ENCODE data around the gene EPB41L2. TPM values are rescaled to one million over a fixed set of nuclear protein-coding genes. Genes with fewer than 3 reads are reported as not detected.

EPB41L2 gene
- total RNA-seq, 1 donor from 2014 or later, result 130 TPM

- DNase-seq (ENCODE audit: low read depth in 2 of 2), result peak in 1 of 2 donors; percentile 32
Measured at GRCh38 chr6:130978660-130979396, 84.2 kb downstream of the EPB41L2 start.

GRCh38 chr6:130978180-130978579 lies 84.9 kb downstream of the EPB41L2 start:
- no peak for DNase-seq (ENCODE audit: low read depth in 2 of 2)

- peak in 1 of 2 donors; percentile 10 for DNase-seq (ENCODE audit: low read depth in 2 of 2)
Measured at GRCh38 chr6:130975325-130975724, 87.7 kb downstream of the EPB41L2 start.

GRCh38 chr6:130973521-130974277 lies 89.3 kb downstream of the EPB41L2 start:
- DNase-seq (ENCODE audit: low read depth in 2 of 2), result no peak

DNA sequence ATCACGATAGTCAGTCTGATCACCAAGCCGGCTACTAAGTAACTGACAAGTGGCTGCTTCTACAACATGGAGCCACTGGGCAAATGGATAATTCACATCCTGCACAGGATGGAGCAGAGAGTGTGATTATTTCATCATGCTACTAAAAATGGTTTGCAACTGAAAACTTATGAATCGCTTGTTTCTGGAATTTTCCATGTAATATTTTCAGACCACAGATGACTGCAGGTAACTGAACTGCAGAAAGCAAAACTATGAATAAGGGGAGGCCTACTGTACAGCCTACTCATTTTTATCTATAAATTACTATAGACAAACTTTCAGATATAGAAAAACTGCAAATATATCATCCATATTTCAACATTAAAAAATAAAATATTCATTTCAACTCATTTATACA lies 91.5 kb downstream of the EPB41L2 start:
- DNase-seq (ENCODE audit: low read depth in 2 of 2), result no peak

GRCh38 chr6:130970839-130971410 lies 92.1 kb downstream of the EPB41L2 start:
- no peak for DNase-seq (ENCODE audit: low read depth in 2 of 2)

GRCh38 chr6:130969791-130970491 lies 93.1 kb downstream of the EPB41L2 start:
- peak; percentile 43 to 72 for DNase-seq (ENCODE audit: low read depth in 2 of 2)

DNA sequence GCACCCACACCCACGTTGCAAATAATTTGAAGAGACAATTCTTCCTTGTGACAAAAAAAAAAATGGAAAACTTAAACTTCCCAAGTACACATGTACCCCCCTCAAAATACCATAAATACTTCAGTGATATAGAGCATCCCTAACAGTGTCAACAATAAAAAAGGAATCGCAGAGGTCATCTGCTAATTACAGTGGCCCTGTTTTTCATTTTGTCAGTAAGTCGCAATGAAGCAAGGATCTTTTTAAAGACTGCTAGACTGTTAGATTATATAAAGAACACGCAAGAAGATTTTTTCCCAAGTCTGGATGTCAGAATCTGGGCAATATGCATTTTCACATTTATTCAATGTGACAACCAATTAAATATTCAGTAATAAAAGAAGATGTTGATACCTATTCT lies 93.9 kb downstream of the EPB41L2 start:
- DNase-seq (ENCODE audit: low read depth in 2 of 2), result no peak

DNA sequence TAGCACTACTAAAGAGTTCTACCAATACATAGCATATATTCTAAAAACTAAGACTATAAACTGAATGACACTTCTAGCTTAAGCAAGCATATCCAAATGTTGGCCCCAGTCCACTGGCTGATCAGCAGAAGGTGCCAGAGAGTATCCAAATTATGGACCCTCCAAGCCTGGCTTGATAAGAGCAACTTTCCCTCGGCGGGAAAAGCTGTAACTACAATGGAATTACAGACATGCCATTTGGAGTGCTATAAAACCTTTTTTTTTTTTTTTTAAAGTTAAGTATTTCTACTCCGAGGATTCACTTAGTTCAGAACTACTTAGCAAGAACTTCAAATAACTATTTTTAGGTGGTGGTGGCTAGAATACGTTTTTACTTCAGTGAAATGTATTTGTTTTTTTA lies 94.6 kb downstream of the EPB41L2 start:
- peak in 1 of 2 donors; percentile 39 for DNase-seq (ENCODE audit: low read depth in 2 of 2)

GRCh38 chr6:130967502-130968445 lies 95.3 kb downstream of the EPB41L2 start:
- DNase-seq (ENCODE audit: low read depth in 2 of 2), result peak; percentile 70 to 94

- no peak for DNase-seq (ENCODE audit: low read depth in 2 of 2)
Measured at GRCh38 chr6:130966344-130966980, 96.6 kb downstream of the EPB41L2 start.

GRCh38 chr6:130965656-130966055 lies 97.4 kb downstream of the EPB41L2 start:
- no peak for DNase-seq (ENCODE audit: low read depth in 2 of 2)

DNA sequence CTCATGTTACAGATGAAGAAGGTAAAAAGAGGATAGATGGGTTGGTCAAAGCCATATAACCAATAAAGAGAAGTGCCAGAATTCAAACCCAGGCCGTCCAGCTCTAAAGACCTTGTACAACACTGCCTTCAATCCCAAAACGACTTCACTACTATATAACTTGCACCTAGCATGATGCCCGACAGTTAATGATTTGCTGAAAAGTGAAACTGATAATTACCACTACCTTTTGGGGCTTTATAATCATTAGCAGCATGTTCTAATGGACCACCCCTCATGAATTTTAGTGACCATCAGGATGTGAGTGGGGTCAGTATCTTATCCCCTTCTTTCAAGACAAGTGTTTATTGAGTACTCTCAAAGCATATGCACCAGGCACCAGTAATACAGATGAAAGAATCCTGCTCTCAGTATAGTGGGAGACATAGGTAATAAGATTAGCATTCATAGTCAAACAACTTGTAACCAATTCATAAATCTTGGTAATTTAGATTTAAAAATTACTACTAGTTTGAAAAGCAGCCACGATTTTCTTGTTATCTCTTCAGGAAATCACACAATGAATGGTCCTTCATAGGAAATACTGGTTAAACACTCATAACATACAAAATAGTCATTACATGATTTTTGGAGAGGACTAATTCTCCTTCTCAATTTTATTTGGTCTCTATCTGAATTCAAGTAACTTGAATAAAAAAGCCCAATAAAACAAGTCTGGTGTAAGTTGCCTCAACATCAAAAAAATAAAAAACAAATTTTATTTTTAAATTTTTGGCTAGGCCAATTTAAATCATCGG lies 98.0 kb downstream of the EPB41L2 start:
- no peak for DNase-seq (ENCODE audit: low read depth in 2 of 2)

- DNase-seq (ENCODE audit: low read depth in 2 of 2), result no peak
Measured at GRCh38 chr6:130964289-130964688, 98.8 kb downstream of the EPB41L2 start.

DNA sequence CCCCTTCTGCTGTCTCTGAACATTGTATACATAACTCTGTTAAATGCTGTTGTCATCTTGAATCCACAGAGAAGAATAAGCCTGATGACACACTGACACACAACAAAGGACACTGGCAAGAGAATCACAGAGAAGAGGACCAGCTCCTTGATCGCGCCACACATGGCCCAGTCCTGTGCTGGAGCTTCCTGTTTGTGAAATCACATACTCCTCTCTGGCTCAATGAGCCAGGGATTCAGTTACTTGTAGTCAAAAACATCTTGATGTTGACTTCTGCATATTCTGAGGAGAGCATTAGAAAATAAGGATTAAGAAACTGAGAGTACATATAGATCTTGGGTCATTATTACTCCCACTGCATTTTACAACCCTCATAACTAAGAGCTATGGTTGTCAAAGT lies 100.1 kb downstream of the EPB41L2 start:
- no peak for DNase-seq (ENCODE audit: low read depth in 2 of 2)

GRCh38 chr6:130961148-130961547 lies 101.9 kb downstream of the EPB41L2 start:
- DNase-seq (ENCODE audit: low read depth in 2 of 2), result no peak

- DNase-seq (ENCODE audit: low read depth in 2 of 2), result no peak
Measured at GRCh38 chr6:130959951-130960350, 103.1 kb downstream of the EPB41L2 start.

- peak in 1 of 2 donors; percentile 40 for DNase-seq (ENCODE audit: low read depth in 2 of 2)
Measured at GRCh38 chr6:130958468-130958867, 104.6 kb downstream of the EPB41L2 start.

DNA sequence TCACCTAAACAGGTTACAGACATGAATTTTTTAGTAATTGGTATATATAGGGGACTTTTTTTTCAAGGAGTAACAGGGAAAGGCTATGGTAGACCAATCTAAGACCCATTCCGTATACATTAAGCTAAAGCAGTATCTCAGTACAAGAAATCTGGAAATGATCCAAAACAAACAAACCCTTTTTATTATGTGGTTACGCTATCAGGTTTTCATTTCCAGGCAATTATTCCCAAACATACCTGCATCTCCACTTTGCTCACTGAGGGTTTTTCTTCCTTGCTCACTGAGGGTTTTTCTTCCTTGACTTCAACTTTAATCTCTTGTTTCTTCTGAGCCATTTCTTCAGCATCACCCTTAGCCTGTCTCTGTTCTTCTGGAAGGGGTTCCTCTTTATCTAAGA lies 107.3 kb downstream of the EPB41L2 start:
- DNase-seq (ENCODE audit: low read depth in 2 of 2), result no peak

Data from lung microvascular endothelial cell (primary cell).